Measurements from ENCODE around the gene EXD3.
A peak's percentile ranks its signal among the peaks of the same experiment; 100 is the strongest.
"Not testable (repeated sequence)": the region's sequence is repeated elsewhere in the genome, so short reads cannot be mapped to it uniquely, and the experiment has no call there.

Gene EXD3

DNA sequence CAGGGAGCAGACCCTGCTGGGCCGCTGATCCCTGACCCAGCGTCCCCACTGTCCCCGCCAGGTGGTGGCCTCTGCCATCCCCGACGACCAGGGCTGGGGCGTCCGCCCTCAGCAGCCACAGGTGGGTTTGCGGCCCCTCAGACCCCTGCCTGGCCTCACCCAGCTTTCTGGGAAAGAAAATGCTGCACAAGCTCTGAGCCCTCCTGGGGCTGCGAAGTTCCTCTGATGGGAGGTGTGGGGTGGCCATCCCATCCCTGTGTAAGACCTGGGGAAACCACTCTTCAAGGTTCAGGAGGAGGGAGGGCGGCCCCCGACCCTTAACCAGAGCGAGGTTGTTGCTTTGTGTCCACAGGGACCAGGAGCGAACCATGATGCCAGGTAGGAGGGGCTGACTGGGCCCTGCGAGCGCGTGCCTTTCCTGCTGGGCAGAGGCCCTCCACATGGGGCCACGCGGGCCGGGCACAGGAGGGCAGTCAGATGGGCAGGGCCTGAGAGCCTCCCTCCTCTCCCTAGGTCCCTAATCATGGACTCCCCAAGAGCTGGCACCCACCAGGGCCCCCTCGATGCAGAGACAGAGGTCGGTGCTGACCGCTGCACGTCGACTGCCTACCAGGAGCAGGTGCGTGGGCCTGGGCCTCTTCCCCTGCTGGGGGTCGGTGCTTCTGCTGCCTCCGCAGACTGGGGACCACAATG, 7.9 kb upstream of the EXD3 start:
- no peak for DNase-seq

- peak; percentile 67 for DNase-seq
These were observed 7.2 kb upstream of the EXD3 start for GRCh38 chr9:137429974-137430722.

DNA sequence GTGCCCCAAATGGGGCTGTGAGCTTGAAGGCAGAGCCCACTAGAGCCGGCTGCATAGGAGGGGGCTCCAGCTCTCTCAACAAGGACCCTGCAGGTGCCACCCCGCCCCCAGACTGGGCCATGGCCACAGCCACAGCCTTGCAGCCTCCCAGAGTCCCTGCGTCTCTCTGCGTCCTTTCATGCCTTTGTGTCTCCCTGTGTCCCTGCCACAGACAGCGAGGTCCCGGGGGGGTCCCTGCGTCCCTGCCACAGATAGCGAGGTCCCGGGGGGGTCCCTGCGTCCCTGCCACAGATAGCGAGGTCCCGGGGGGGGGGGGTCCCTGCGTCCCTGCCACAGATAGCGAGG, 6.6 kb upstream of the EXD3 start:
- DNase-seq, result no peak

DNA sequence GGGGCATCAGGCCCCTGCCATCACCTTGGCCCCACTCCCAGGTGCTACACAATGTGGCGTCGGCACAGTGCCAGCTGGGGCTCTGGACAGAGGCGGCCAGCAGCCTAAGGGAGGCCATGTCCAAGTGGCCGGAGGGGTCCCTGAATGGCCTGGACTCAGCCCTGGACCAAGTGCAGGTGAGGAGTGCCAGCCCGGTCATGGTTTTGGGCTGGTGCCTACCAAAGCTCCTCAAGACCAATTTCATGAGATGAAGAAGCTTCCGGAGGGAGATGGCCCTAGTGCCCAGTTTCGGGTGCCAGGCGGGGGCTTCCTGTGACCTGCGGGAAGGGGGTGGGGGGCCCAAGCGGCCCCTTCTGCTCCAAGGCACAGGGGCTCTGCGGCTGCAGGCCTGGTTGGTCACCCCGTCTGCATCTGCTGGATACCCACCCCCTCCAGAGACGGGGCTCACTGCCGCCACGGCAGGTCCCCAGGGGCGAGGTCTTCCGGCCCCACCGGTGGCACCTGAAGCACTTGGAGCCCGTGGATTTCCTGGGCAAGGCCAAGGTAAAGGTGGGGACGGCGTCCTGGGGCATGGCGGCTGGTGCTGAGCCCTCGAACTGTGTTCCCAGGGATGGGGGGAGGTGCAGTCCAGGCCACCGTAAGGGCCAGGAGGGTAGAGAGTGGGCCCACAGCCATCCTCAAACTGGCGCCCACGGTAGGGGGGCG, 6.0 kb upstream of the EXD3 start:
- no peak for DNase-seq

DNA sequence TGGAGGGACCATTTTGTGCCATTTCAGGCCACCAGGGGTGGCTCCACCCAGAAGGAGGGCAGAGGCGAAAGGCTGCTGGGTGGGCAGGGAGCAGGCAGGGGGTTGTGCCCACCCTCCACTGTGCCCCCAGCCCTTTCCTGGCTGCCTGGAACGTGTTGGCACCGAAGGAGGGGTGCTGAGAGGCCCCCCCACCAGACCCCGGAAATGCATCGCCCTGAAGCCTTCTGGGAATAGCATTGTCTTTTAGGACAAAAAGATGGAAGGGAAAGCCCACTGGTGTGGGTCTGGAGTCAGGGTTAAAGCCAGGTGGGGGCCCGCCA, 5.3 kb upstream of the EXD3 start:
- DNase-seq, result no peak

- DNase-seq, result no peak
These were observed 4.7 kb upstream of the EXD3 start for GRCh38 chr9:137427454-137428310.

- DNase-seq, result no peak
These were observed 3.2 kb upstream of the EXD3 start for GRCh38 chr9:137426018-137426681.

GRCh38 chr9:137423514-137424291, 741 bp upstream of the EXD3 start:
- DNase-seq, result no peak

- no peak for DNase-seq
These were observed 941 bp downstream of the EXD3 start for GRCh38 chr9:137421838-137422603.

GRCh38 chr9:137417161-137418021, 5.6 kb downstream of the EXD3 start:
- no peak for DNase-seq

GRCh38 chr9:137416563-137417151, 6.3 kb downstream of the EXD3 start:
- DNase-seq, result no peak

GRCh38 chr9:137416006-137416562, 6.9 kb downstream of the EXD3 start:
- DNase-seq, result no peak

DNA sequence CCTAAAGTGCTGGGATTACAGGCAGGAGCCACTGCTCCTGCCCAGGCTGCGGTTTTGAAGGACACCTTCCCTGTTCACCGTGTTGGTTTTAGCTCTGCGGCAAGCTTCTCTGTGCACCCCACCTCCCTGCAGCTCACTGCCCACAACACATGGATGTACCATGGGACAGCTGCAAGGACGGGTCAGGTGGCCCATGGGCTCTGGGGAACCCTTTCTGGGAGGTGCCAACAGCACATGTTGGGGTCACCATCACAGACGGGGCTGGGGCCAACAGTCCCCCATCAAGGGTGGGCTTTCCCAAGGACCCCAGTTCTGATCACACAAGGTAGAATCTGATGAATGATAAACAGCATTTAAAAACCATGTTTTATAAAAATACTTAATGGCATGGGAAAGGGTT, 7.5 kb downstream of the EXD3 start:
- DNase-seq, result no peak

- no peak for DNase-seq
These were observed 10.5 kb downstream of the EXD3 start for GRCh38 chr9:137412431-137412830.

DNA sequence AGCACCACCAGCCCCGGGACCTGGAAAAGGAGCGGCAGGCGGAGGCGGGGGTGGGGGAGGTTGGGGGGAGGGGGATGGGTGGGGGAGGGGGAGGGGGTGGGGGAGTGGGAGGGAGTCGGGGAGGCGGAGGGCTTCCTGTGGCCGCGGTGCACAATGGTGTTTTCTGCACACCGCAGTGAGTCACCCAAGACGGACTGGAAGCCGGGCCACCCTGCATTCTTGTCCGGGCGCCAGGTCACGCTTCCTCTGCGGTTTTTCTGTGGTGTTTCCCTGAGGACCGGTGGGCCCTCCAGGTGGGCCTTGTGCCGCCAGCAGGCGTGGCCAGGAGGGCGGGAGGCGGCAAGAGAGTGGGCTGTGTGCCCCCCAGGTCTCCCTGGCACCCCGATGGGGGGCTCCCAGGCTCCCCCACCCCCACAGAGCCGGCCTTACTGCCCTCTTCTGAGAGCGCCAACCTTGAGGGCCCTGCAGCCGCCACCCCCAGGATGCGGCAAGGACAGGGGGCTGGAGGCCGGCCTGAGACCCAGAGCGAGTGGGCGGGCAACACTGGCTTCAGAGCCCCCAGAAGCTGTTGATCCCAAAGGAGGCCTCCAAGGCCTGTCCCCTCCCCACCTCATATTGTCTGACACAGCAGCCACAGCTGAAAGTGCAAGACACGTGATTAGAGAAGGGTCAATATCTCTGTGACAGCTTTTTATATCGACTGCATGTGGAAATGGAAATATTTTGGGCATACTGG, 11.1 kb downstream of the EXD3 start:
- DNase-seq, result no peak

DNA sequence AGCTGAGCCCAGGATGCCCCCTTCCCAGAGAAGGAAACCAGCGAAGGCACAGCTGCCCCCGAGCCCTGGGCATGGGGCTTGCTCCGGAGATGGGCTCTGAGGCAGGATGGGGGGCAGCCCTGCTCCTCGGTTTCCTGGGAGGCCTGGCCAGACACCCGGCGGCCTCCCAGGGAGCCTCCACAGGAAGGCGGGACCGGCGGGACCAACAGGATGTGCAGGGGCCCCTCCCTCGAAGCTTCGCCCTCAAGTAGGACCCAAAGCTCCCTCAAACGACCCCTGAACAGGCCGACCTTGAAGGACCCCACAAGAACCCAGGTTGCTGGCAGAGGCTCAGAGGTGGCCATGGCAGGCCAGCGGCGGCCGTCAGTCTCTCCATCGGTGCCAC, 11.7 kb downstream of the EXD3 start:
- DNase-seq, result no peak

GRCh38 chr9:137410891-137411249, 12.1 kb downstream of the EXD3 start:
- DNase-seq, result no peak

DNA sequence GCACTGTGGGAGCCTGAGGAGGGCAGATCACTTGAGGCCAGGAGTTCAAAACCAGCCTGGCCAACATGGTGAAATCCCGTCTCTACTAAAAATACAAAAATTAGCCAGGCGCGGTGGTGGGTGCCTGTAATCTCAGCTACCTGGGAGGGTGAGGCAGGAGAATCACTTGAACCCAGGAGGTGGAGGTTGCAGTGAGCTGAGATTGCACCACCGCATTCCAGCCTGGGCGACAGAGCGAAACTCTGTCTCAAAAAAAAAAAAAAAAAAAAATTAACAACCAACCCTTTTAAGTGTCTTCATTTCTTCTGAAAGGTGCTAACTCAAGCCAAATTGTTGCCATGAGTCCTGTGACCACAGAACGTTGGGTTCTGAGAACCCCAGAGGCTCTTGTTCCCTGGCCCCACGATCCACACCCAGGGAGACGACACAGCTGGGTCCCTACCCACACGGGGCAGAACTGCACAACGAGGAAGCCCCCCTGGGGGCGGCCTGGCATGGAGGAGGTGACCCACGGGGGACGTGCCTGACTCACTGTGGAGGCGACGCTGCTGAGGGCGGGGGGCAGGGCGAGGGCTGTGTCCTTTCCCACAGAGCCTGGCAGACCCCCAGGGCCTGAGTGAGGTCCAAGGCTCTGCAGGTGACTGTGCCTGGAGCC, 12.6 kb downstream of the EXD3 start:
- DNase-seq, result not testable (repeated sequence)

Data from NCI-H1105 (cell line).